ENCODE data around the gene NCAM1.

Gene NCAM1

GRCh38 chr11:113065330-113065729, 104.1 kb downstream of the NCAM1 start:
- Histone ChIP-seq H2AFZ (ENCODE audit: low read depth, low read length) (no peak overlapping the region), H3K9ac (ENCODE audit: low read length) (no peak overlapping the region), H3K4me3 (ENCODE audit: low read length) (no peak overlapping the region), H3K27me3 (ENCODE audit: low read depth, low read length) (no peaks in the 10 kb centered on the region), H3K27ac (ENCODE audit: low read length) (no peak overlapping the region), H4K20me1 (ENCODE audit: insufficient read depth, low read length) (no peaks in the 10 kb centered on the region), H3K79me2 (ENCODE audit: low read length) (no peaks in the 10 kb centered on the region), H3K9me3 (ENCODE audit: insufficient read depth, low read length) (no peaks in the 10 kb centered on the region), H3K36me3 (replicated peaks; ENCODE audit: low read depth, low read length) (no peaks in the 10 kb centered on the region), H3K4me2 (ENCODE audit: low read length) (no peak overlapping the region), H3K4me1 (ENCODE audit: low read length) (no peaks in the 10 kb centered on the region)
- TF ChIP-seq CTCF (IDR thresholded peaks at IDR 0.05; ENCODE audit: low read depth, low read length) (no peak), EZH2phosphoT487 (IDR thresholded peaks at IDR 0.05; ENCODE audit: low read depth) (no peak)

GRCh38 chr11:113072237-113072858, 111.1 kb downstream of the NCAM1 start:
- H3K9me3 ChIP-seq (ENCODE audit: insufficient read depth, low read length): no peaks in the 10 kb centered on the region
- no peaks in the 10 kb centered on the region for H3K79me2 ChIP-seq (ENCODE audit: low read length)
- H2AFZ ChIP-seq (ENCODE audit: low read depth, low read length): no peak overlapping the region
- no peaks in the 10 kb centered on the region for H3K27me3 ChIP-seq (ENCODE audit: low read depth, low read length)
- TF ChIP-seq CTCF (IDR thresholded peaks at IDR 0.05; ENCODE audit: low read depth, low read length) (no peak), EZH2phosphoT487 (IDR thresholded peaks at IDR 0.05; ENCODE audit: low read depth) (no peak)
- no peak overlapping the region for H3K4me3 ChIP-seq (ENCODE audit: low read length)
- H3K36me3 ChIP-seq (replicated peaks; ENCODE audit: low read depth, low read length): no peaks in the 10 kb centered on the region
- no peak overlapping the region for H3K9ac ChIP-seq (ENCODE audit: low read length)
- no peaks in the 10 kb centered on the region for H4K20me1 ChIP-seq (ENCODE audit: insufficient read depth, low read length)
- no peak overlapping the region for H3K4me2 ChIP-seq (ENCODE audit: low read length)
- H3K27ac ChIP-seq (ENCODE audit: low read length): no peak overlapping the region
- no peaks in the 10 kb centered on the region for H3K4me1 ChIP-seq (ENCODE audit: low read length)

- H3K27me3 ChIP-seq (ENCODE audit: low read depth, low read length): no peaks in the 10 kb centered on the region
- no peak overlapping the region for H3K9ac ChIP-seq (ENCODE audit: low read length)
- H3K4me1 ChIP-seq (ENCODE audit: low read length): no peaks in the 10 kb centered on the region
- H2AFZ ChIP-seq (ENCODE audit: low read depth, low read length): no peak overlapping the region
- H3K27ac ChIP-seq (ENCODE audit: low read length): no peak overlapping the region
- TF ChIP-seq EZH2phosphoT487 (IDR thresholded peaks at IDR 0.05; ENCODE audit: low read depth) (no peak), CTCF (IDR thresholded peaks at IDR 0.05; ENCODE audit: low read depth, low read length) (no peak)
- no peaks in the 10 kb centered on the region for H4K20me1 ChIP-seq (ENCODE audit: insufficient read depth, low read length)
- H3K4me3 ChIP-seq (ENCODE audit: low read length): no peak overlapping the region
- no peaks in the 10 kb centered on the region for H3K79me2 ChIP-seq (ENCODE audit: low read length)
- no peaks in the 10 kb centered on the region for H3K9me3 ChIP-seq (ENCODE audit: insufficient read depth, low read length)
- H3K4me2 ChIP-seq (ENCODE audit: low read length): no peak overlapping the region
- H3K36me3 ChIP-seq (replicated peaks; ENCODE audit: low read depth, low read length): no peaks in the 10 kb centered on the region
These were observed 112.2 kb downstream of the NCAM1 start for GRCh38 chr11:113073290-113073953.

GRCh38 chr11:113075586-113076095, 114.4 kb downstream of the NCAM1 start:
- Histone ChIP-seq H3K9ac (ENCODE audit: low read length) (no peak overlapping the region), H2AFZ (ENCODE audit: low read depth, low read length) (no peak overlapping the region), H3K4me2 (ENCODE audit: low read length) (no peak overlapping the region), H3K9me3 (ENCODE audit: insufficient read depth, low read length) (no peaks in the 10 kb centered on the region), H3K79me2 (ENCODE audit: low read length) (no peaks in the 10 kb centered on the region), H3K36me3 (replicated peaks; ENCODE audit: low read depth, low read length) (no peaks in the 10 kb centered on the region), H3K4me1 (ENCODE audit: low read length) (no peaks in the 10 kb centered on the region), H3K4me3 (ENCODE audit: low read length) (no peak overlapping the region), H4K20me1 (ENCODE audit: insufficient read depth, low read length) (no peaks in the 10 kb centered on the region), H3K27ac (ENCODE audit: low read length) (no peak overlapping the region), H3K27me3 (ENCODE audit: low read depth, low read length) (no peaks in the 10 kb centered on the region)
- TF ChIP-seq EZH2phosphoT487 (IDR thresholded peaks at IDR 0.05; ENCODE audit: low read depth) (no peak), CTCF (IDR thresholded peaks at IDR 0.05; ENCODE audit: low read depth, low read length) (no peak)
